ENCODE results near the gene GPBP1L1. TPM values are rescaled to one million over a fixed set of nuclear protein-coding genes. Genes with fewer than 3 reads are reported as not detected.

Gene GPBP1L1
- total RNA-seq, 2 experiments from 2014 or later = 102 to 103 TPM

DNA sequence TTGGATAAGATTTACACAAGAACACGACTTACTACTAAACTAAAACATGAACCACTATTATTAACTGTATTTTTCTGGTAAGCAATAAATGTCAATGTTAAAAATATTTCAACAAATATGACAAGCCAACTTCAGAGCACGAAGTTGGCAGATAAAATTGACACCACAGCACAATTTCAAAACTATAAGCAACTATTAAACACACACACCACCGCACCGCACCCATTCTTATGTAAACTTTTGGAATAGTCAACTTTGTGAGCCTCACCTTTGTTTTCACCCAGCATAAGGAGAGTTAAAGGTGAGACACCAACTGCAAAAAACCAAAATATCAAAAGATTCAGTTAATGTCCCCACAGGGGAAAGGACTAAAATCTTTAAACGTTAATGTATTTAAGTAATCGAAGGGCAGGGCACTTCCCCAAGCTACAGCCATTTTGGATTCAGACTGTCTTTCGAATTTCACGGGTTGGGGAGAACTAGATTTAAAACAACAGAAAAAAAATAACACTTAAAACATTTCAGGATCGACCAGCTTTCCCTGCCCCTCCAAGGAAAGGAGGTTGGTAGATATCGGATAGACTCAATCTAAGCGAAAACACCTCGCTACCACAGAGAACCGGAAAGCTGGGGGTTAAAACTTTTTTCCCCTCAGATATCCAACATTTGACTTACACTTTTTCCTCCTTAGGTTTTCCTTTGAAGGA, 872 bp downstream of the GPBP1L1 start:
- ChIA-PET POLR2A (interaction anchor here (0.6 to 2.0 kb wide), 6 partner anchors 9 to 164 kb away, joined by 3 to 8 read pairs (median 3); partner anchors contain the start of gene PRDX1), CTCF (interaction anchor here (0.6 to 1.3 kb wide), 2 partner anchors 29 to 174 kb away, joined by 3 to 5 read pairs; no protein-coding TSS in a partner anchor)

DNA sequence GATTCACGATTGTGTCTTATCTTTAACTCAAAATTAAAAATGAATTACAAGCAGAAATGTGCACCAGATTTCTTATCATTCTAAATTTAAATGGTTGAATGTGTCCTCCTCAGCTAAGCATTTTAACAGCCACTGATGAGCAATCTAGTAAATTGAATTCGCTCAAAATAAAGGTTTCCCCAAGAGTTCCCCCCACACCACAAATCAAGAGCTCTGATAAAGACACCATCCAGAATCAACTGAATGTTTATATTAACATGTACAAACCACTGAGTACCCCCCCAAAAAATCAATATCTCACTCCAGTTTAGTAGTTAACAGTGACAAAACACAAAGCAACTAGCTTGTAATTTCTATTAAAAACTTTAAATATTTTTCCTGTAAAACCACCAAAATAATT, 1.9 kb downstream of the GPBP1L1 start:
- ChIA-PET CTCF (interaction anchor here (0.6 kb wide), 1 partner anchor 72 kb away, joined by 3 read pairs; no protein-coding TSS in a partner anchor), POLR2A (no interaction called here)

GRCh38 chr1:45682942-45683341, 3.4 kb downstream of the GPBP1L1 start:
- ChIA-PET CTCF (no interaction called here), POLR2A (interaction anchor here (0.6 kb wide), 1 partner anchor 30 kb away, joined by 4 read pairs; no protein-coding TSS in a partner anchor)

GRCh38 chr1:45679123-45679522, 7.2 kb downstream of the GPBP1L1 start:
- CTCF ChIA-PET = no interaction called here
- POLR2A ChIA-PET = no interaction called here

- ChIA-PET CTCF (no interaction called here), POLR2A (no interaction called here)
Observed at GRCh38 chr1:45678489-45678888, 7.8 kb downstream of the GPBP1L1 start.

GRCh38 chr1:45677751-45678245, 8.5 kb downstream of the GPBP1L1 start:
- ChIA-PET POLR2A (interaction anchor here (0.9 kb wide), 1 partner anchor 8 kb away, joined by 3 read pairs; the partner anchor contains the start of gene GPBP1L1), CTCF (no interaction called here)

DNA sequence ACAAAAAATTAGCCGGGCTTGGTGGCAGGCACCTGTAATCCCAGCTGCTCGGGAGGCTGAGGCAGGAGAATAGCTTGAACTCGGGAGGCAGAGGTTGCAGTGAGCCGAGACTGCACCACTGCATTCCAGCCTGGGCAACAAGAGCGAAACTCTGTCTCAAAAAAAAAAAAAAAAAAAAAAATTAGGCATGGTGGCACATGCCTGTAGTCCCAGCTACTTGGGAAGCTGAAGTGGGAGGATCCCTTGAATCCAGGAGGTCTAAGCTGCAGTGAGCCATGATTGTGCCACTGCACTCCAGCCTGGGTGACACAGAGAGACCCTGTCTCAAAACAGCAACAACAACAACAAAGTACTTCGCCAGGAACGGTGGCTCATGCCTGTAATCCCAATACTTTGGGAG, 9.8 kb downstream of the GPBP1L1 start:
- POLR2A ChIA-PET = interaction anchor here (0.6 to 0.7 kb wide), 3 partner anchors 12 to 994 kb away, joined by 3 to 8 read pairs (median 4); no protein-coding TSS in a partner anchor

DNA sequence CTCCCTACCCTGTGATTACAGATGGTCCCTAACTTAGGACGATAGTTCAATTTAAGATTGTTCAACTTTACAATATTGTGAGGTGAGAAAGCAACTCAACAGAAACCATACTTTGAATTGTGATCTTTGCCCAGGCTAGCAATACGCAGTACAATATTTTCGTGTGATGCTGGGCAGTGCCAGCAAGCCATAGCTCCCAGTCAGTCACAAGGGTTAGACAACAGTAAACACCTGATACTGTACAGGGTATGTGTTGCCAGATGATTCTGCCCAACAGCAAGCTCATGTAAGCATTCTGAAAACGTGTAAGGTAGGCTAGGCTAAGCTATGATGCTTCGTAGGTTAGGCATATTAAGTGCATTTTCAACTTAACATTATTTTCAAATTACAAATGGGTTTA, 11.9 kb downstream of the GPBP1L1 start:
- CTCF ChIA-PET = no interaction called here

More for the DNA sequence above, 9.8 kb downstream of the GPBP1L1 start:
- CTCF ChIA-PET = interaction anchor here (1.0 kb wide), 1 partner anchor 149 kb away, joined by 4 read pairs; no protein-coding TSS in a partner anchor

DNA sequence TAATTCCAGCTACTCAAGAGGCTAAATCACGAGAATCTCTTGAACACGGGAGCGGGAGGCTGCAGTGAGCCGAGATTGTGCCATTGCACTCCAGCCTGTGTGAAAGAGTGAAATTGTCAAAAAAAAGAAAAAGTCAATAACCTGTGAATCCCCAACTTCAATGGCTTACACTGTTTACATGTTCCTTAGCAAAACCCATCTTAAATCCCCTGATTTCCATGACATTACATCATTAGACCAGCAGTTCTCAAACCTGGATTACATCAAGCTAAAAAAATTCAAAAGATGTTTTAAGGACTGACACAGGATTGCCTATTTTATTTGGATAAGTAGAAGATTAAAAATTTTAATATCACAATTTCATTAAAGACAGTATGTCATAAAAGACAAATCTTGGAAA, 12.4 kb downstream of the GPBP1L1 start:
- CTCF ChIA-PET = no interaction called here

More for the DNA sequence above, 11.9 kb downstream of the GPBP1L1 start:
- POLR2A ChIA-PET = no interaction called here

GRCh38 chr1:45669859-45670655, 16.3 kb downstream of the GPBP1L1 start:
- ChIA-PET POLR2A (interaction anchor here (0.6 kb wide), 1 partner anchor 79 kb away, joined by 3 read pairs; no protein-coding TSS in a partner anchor), CTCF (no interaction called here)

More for the DNA sequence above, 12.4 kb downstream of the GPBP1L1 start:
- POLR2A ChIA-PET = no interaction called here

DNA sequence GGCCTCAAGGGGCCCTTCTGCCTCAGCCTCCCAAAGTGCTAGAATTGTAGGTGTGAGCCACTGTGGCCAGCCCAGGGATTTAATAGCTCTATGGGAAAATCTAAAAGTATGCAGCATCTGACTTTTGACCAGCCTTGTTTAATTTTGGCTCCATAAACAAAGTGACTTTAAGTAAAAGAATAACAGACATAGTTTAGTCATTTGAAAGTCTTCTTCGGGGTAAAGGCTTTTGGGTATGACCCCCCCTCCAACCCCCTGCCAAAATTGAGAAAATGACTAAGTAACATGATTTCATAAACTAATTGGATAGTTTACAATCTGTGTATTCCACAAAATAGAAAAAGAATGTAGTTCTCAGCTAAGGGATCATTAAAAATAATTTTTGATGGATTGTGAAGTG, 17.0 kb downstream of the GPBP1L1 start:
- ChIA-PET POLR2A (no interaction called here), CTCF (no interaction called here)

DNA sequence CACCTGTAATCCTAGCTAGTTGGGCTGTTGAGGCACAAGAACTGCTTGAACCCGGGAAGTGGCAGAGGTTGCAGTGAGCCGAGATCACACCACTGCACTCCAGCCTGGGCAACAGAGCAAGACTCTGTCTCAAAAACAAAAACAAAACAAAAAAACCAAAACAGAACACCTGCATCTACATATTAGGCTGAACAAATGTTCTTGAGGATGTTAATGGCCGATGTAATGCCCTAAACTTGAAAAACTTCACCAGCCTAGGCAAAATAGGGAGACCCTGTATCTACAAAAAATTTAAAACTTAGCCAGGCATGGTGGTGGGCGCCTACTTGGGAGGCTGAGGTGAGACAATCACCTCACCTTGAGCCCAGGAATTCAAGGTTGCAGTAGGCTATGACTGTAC, 17.8 kb downstream of the GPBP1L1 start:
- POLR2A ChIA-PET = no interaction called here
- CTCF ChIA-PET = interaction anchor here (0.6 kb wide), 1 partner anchor 234 kb away, joined by 3 read pairs; no protein-coding TSS in a partner anchor

DNA sequence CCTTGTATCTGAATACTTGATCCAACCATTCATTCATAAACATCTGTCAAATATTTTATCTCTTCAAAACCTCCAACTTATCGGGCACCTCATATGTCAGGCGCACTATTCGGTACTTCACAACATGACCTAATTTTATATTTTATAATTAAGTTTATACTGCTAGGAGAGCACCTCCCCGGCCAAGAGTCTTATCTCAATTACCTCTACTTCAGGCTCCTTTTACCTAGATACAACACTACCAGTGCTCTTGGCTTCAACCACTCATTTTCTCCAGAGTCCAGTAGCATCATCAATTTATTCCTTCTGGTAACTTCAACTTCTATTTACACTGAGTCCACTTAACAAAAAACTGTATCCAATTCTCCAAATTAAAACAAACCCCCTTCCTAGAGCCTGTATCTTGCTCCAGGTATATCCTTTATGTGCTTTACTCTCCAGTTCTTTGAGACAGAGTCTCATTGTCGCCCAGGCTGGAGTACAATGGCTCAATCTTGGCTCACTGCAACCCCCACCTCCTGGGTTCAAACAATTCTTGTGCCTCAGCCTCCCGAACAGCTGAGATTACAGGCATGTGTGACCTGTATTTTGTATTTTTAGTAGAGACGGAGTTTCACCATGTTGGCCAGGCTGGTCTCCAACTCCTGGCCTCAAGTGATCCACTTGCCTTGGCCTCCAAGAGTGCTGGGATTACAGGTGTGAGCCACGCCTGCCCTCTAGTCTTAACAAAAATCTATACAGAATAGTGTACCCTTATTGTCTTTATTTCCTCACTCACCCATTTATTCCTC, 18.8 kb downstream of the GPBP1L1 start:
- ChIA-PET POLR2A (no interaction called here), CTCF (no interaction called here)

- POLR2A ChIA-PET = no interaction called here
- CTCF ChIA-PET = no interaction called here
Observed at GRCh38 chr1:45666836-45667235, 19.5 kb downstream of the GPBP1L1 start.

- ChIA-PET CTCF (no interaction called here), POLR2A (no interaction called here)
Observed at GRCh38 chr1:45660336-45660735, 26.0 kb downstream of the GPBP1L1 start.

- POLR2A ChIA-PET = no interaction called here
- CTCF ChIA-PET = no interaction called here
Observed at GRCh38 chr1:45659222-45659621, 27.1 kb downstream of the GPBP1L1 start.

- ChIA-PET POLR2A (no interaction called here), CTCF (no interaction called here)
Observed at GRCh38 chr1:45658171-45658570, 28.2 kb downstream of the GPBP1L1 start.

DNA sequence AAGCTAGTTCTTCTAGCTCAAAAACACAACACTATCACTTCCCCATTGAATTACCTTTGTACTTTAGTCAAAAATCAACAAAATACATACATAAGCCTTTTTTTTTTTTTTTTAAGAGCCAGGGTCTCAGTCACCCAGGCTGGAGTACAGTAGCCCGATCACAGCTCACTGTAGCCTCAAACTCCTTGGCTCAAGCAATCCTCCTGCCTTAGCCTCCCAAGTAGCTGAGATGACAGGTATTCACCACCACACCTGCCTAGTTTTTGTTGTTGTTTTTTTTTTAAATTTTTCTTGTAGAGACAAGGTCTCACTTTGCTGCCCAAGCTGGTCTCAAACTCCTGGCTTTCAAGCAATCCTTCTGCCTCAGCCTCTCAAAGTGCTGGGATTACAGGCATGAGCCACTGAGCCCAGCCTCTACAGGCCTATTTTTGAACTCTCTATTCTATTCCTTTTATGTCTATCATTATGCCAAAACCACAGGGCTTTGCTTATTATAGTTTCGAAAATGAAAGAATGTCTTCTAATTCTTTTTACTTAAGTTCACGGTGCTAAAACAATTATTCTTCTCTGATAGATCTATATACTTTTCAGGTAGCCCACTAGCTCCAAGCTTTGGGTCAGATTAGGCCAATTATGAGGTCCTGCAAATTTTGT, 29.6 kb downstream of the GPBP1L1 start:
- CTCF ChIA-PET = interaction anchor here (0.7 to 0.9 kb wide), 2 partner anchors 29 to 147 kb away, joined by 3 to 5 read pairs; no protein-coding TSS in a partner anchor
- POLR2A ChIA-PET = no interaction called here
